ENCODE measurements around the gene POPDC2. TPM values are rescaled to one million over a fixed set of nuclear protein-coding genes. Genes with fewer than 3 reads are reported as not detected.

Gene POPDC2
- total RNA-seq, 1 experiment from 2014 or later = 0.37 TPM

- no peaks in the 10 kb centered on the region for H3K4me1 ChIP-seq (ENCODE audit: insufficient read depth, low read length)
- no peaks in the 10 kb centered on the region; the same call in 1 of the 2 replicates for H3K27me3 ChIP-seq (ENCODE audit: insufficient read depth, low read length)
- no peak overlapping the region for H3T11ph ChIP-seq (ENCODE audit: low read length)
- no peaks in the 10 kb centered on the region for H3K79me1 ChIP-seq (ENCODE audit: insufficient read depth, low read depth, low read length, poor library complexity, severe bottlenecking)
- H3K9ac ChIP-seq (ENCODE audit: extremely low read depth, insufficient read length, low read length) = no peak overlapping the region
- H3K4ac ChIP-seq (ENCODE audit: low read depth, low read length) = no peak overlapping the region
- TF ChIP-seq CTCF (conservative IDR thresholded peaks at IDR 0.05) = no peak
- no CpG with 5 or more reads among the region's 1 CpG for WGBS (ENCODE audit: extremely low coverage, insufficient read length, low lambda C conversion rate)
- no peak overlapping the region for H3K27ac ChIP-seq (ENCODE audit: insufficient read length, low read depth, low read length)
- H2BK12ac ChIP-seq (ENCODE audit: insufficient read length, low read depth, low read length) = no peak overlapping the region
- Mint-ChIP-seq H3K36me3 (ENCODE audit: insufficient read depth in 1 of 3, low read depth in 3 of 3) (no peaks in the 10 kb centered on the region), H3K4me1 (peaks cover 18 to 24% of the 10 kb centered on the region in 2 experiments), H3K27ac (no peak overlapping the region; a peak in 1 of 7 replicates), H3K4me3 (no peak overlapping the region), H3K27me3 (ENCODE audit: low read depth) (peaks cover 4% of the 10 kb centered on the region), H3K9me3 (no peaks in the 10 kb centered on the region; a peak in 1 of 5 replicates)
- no peak overlapping the region for H4K5ac ChIP-seq (ENCODE audit: insufficient read length, low read depth, low read length)
- no peak overlapping the region for H2BK20ac ChIP-seq (ENCODE audit: low read depth, low read length, poor library complexity, severe bottlenecking)
- H2BK120ac ChIP-seq (ENCODE audit: low read depth, low read length, poor library complexity, severe bottlenecking) = no peak overlapping the region
- no peaks in the 10 kb centered on the region for H3K9me3 ChIP-seq (ENCODE audit: control insufficient read depth, low read depth, low read length)
- H3K14ac ChIP-seq (ENCODE audit: insufficient read depth, low read length) = no peak overlapping the region; the same call in 1 of the 2 replicates
- H2BK15ac ChIP-seq (ENCODE audit: low read depth, low read length) = no peak overlapping the region
- H4K8ac ChIP-seq (replicated peaks; ENCODE audit: insufficient read length, low read depth, low read length) = no peak overlapping the region
- H3K23me2 ChIP-seq (ENCODE audit: insufficient read length, low read depth, low read length, poor library complexity, severe bottlenecking) = no peaks in the 10 kb centered on the region
- H3K56ac ChIP-seq (ENCODE audit: insufficient read length, low read depth, low read length) = no peak overlapping the region
- no peaks in the 10 kb centered on the region for H3K79me2 ChIP-seq (ENCODE audit: insufficient read depth, low read length)
- H3K23ac ChIP-seq (ENCODE audit: insufficient read length, low read depth, low read length) = no peak overlapping the region
- H3K18ac ChIP-seq (ENCODE audit: insufficient read length, low read depth, low read length) = no peak overlapping the region
- H2AK5ac ChIP-seq (ENCODE audit: insufficient read length, low read length) = no peak overlapping the region
- no peak overlapping the region for H3K4me2 ChIP-seq (ENCODE audit: insufficient read depth, insufficient read length, low read length)
- no peaks in the 10 kb centered on the region for H4K20me1 ChIP-seq (ENCODE audit: control insufficient read depth, insufficient read depth, insufficient read length)
- no peak for DNase-seq
- H2AFZ ChIP-seq (ENCODE audit: low read length) = no peak overlapping the region
- H2BK5ac ChIP-seq (ENCODE audit: insufficient read length, low read length) = no peak overlapping the region
- no peak overlapping the region for H4K91ac ChIP-seq (ENCODE audit: insufficient read length, low read depth, low read length)
Observed at GRCh38 chr3:119626196-119626595, 34.2 kb downstream of the POPDC2 start.
